RWPE1 (cell line): Measurements from ENCODE around the gene NAPSA.

Experiments
- CTCF ChIA-PET: fragments of 350-600 bp; sonication (Branson Sonifier 250); formaldehyde crosslinking; extraction: SDS; loops from one replicate; lab custom pipeline; 2021; lab: Yijun Ruan, JAX
- POLR2A ChIA-PET: fragments of 400-600 bp; formaldehyde crosslinking; extraction: SDS; loops from one replicate; lab custom pipeline; 2020; ENCODE audit warnings: antibody characterized with exemption; ENCODE audit not compliant: low non-redundant PET; lab: Yijun Ruan, JAX
- DNase-seq: peaks from one replicate; pipeline ENCODE4 v3.0.0; 2012; ENCODE audit warnings: low spot score
- H3K27ac ChIP-seq: fragments of 450-650 bp; 2 replicates; pipeline ENCODE4 v1.5.1; 2017
- TF ChIP-seq, protein P1 (sequence below): fragments of 450-650 bp; conservative IDR thresholded peaks from 2 replicates; pipeline ENCODE4 v1.5.1; 2017; ENCODE audit warnings: low read depth, mild to moderate bottlenecking

The NAPSA gene

DNA sequence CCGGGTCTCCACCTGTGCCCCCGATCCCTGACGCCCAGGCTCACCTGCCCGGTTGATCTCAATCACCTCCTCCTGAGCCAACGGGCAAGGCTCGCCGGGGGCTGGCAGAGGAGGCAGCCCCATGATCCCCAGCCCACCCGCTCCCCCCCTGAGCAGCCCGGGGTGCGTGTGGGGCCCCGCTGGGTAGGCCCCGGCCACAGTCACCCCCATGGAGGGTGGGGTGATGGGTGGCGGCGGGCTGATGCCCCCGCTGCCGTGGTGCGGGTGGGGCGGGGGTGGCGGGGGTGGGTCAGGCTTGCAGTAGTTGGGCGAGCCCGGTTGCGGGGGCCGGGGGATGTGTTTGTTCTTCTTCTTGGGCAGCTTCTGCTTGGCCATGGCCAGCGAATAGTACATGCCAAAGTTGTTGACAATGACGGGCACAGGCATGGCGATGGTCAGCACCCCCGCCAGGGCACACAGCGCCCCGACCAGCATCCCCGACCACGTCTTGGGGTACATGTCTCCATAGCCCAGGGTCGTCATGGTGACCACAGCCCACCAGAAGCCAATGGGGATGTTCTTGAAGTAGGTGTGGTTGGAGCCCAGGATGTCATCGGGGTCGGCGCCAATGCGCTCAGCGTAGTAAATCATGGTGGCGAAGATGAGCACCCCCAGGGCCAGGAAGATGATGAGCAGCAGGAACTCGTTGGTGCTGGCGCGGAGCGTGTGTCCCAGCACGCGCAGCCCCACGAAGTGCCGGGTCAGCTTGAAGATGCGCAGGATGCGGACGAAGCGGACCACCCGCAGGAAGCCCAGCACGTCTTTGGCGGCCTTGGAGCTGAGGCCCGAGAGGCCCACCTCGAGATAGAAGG lies 42.3 kb downstream of the NAPSA start:
- ChIA-PET CTCF (interaction anchor here (0.5 kb wide), 1 partner anchor 176 kb away, joined by 3 read pairs; no protein-coding TSS in a partner anchor), POLR2A (no interaction called here)
- DNase-seq: no peak
- TF ChIP-seq, protein P1, sequence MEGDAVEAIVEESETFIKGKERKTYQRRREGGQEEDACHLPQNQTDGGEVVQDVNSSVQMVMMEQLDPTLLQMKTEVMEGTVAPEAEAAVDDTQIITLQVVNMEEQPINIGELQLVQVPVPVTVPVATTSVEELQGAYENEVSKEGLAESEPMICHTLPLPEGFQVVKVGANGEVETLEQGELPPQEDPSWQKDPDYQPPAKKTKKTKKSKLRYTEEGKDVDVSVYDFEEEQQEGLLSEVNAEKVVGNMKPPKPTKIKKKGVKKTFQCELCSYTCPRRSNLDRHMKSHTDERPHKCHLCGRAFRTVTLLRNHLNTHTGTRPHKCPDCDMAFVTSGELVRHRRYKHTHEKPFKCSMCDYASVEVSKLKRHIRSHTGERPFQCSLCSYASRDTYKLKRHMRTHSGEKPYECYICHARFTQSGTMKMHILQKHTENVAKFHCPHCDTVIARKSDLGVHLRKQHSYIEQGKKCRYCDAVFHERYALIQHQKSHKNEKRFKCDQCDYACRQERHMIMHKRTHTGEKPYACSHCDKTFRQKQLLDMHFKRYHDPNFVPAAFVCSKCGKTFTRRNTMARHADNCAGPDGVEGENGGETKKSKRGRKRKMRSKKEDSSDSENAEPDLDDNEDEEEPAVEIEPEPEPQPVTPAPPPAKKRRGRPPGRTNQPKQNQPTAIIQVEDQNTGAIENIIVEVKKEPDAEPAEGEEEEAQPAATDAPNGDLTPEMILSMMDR: no peak
- no peak overlapping the region for H3K27ac ChIP-seq

DNA sequence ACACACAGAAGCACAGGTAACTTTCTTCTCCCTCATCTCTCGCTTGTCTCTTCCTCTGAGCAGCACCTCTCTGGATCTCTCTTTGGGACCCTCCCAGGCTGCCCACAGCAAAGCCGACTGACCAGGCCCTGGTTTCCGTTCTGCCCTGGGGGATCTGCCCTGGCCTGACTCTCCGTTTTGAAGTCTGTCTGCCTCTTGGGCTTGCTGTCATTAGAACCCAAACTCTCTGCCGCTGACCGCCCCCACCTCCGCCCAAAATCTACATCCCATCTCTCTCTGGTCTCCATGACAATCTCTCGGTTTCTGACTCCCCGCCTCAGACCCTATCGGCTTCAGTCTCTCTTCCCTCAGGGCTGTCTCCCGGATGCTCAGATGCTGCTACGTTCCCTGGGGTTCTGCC lies 43.2 kb downstream of the NAPSA start:
- POLR2A ChIA-PET: no interaction called here
- TF ChIP-seq, protein P1: no peak
- CTCF ChIA-PET: no interaction called here
- no peak for DNase-seq
- H3K27ac ChIP-seq: no peak overlapping the region

DNA sequence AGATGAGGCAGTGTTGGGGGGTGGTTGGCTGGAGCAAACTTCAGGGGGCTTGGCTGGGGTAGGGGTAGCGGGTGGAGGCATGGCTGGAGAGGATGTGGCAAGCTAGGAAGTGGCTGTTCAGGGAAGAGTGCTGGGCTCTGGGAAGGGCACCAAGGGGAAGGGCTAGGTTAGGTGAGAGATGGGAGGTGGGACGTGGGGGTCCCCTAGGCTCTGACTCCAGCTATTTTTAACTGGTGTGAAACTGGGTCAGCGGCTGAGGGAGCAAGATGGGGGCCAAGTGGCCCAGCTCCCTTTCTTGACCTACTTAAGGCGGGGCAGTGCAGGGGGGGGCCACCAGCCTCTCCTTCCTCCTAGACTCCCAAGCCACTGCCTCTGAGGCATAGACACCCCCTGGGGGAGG lies 43.6 kb downstream of the NAPSA start:
- no peak overlapping the region for H3K27ac ChIP-seq
- POLR2A ChIA-PET: no interaction called here
- no peak for DNase-seq
- CTCF ChIA-PET: interaction anchor here (0.6 to 0.7 kb wide), 2 partner anchors 10 to 21 kb away, joined by 3 read pairs; no protein-coding TSS in a partner anchor
- TF ChIP-seq, protein P1: no peak

DNA sequence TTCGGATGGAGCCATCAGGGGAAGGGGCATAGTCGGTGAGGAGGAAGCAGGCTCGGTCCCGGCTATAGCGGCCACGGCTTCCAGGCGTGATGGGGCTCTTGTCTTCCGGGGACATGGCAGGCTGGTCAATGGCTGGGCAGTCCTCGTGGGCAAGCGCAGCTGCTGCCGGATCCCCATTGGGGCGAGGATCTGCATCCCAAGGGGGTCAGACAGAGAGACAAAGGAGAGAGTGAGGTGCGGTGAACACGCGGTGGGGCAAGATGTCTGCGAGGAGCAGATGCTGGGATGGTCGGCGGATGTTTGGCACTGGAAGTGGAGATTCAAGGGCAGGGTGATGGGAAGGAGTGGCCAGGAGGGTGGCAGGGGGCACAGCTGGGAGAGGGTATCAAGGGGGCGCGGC lies 44.8 kb downstream of the NAPSA start:
- ChIA-PET POLR2A (no interaction called here), CTCF (interaction anchor here (0.5 to 0.7 kb wide), 2 partner anchors 13 to 174 kb away, joined by 3 read pairs; no protein-coding TSS in a partner anchor)
- TF ChIP-seq, protein P1: no peak
- DNase-seq: no peak
- no peak overlapping the region for H3K27ac ChIP-seq

DNA sequence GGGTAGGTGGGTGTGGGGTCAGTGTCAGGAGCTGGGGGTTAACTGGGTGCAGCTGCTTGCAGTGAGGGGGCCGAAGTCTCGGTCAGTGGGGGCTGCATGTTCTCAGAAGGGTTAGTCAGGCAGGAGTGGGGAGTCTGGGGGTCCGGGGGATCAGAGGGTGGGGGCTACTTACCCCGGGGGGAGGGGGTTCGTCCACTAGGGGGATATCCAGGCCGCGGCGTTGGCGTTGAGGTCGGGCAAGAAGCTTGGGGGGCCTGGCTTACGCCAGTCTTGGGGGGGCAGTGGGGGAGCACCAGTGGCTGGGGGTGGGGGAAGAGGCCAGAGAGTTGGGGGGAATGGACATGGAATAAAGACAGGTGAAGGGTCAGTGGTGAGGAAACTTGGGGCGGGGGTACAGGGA lies 45.4 kb downstream of the NAPSA start:
- POLR2A ChIA-PET: interaction anchor here (0.6 kb wide), 1 partner anchor 12 kb away, joined by 3 read pairs; no protein-coding TSS in a partner anchor
- H3K27ac ChIP-seq: no peak overlapping the region
- CTCF ChIA-PET: interaction anchor here (0.5 to 0.7 kb wide), 2 partner anchors 9 to 12 kb away, joined by 3 to 4 read pairs; no protein-coding TSS in a partner anchor
- TF ChIP-seq, protein P1: no peak
- no peak for DNase-seq

DNA sequence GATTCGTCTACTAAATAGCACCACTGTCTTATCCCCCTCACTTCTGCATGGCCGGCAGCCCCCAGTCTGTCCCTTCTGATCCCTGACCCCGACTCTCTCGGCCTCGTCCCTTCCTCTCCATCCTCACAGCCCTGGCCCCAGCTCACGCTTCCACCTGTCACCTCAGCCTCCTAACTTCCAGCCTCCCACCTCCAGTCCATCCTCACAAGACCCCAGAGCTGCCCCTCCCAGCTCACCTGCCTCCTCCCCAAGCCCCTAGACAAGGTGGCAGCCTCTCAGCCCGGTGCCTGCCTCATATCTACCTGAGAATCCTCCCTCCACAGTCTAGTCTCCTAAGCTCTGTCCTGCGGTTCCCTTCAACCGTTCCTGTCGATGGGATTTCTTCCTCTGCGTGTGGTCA lies 46.3 kb downstream of the NAPSA start:
- CTCF ChIA-PET: interaction anchor here (0.7 kb wide), 1 partner anchor 8 kb away, joined by 4 read pairs; no protein-coding TSS in a partner anchor
- DNase-seq: no peak
- POLR2A ChIA-PET: interaction anchor here (0.6 kb wide), 1 partner anchor 1709 kb away, joined by 6 read pairs; the partner anchor contains the start of gene ZNF614
- TF ChIP-seq, protein P1: no peak
- no peak overlapping the region for H3K27ac ChIP-seq
